ENCODE results near the gene CHERP. TPM values are rescaled to one million over a fixed set of nuclear protein-coding genes. Genes with fewer than 3 reads are reported as not detected.

Gene CHERP
- total and polyA plus RNA-seq, 2 of the 8 experiments (the other 6 are each of a cell fraction or from before 2014, with no cell fraction given): 13.9 to 73.7 TPM

DNA sequence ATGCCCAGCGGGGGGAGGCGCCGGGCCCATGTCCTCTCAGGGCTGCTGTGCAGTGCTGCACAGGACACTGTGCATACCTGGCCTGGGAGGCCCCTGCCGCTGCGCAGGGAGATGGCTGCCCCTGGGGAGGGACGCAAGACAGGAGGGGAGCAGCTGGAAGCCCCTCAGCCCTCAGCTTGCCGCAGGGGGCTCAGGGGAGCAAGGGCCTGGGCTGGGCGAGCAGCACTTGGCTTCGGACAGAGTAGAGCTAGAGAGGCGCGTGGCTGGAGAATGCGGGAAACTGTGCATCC, 10.9 kb downstream of the CHERP start:
- Histone ChIP-seq H3K4me3 (ENCODE audit: extremely low read depth in 1 of 4, insufficient read depth in 2 of 4, low read depth in 3 of 4, low read length in 4 of 4) (no peak overlapping the region), H3K79me1 (ENCODE audit: low read depth, low read length) (peaks cover 6% of the 10 kb centered on the region), H3K4me2 (ENCODE audit: insufficient read depth in 1 of 2, low read depth in 2 of 2, low read length in 2 of 2) (no peak overlapping the region), H4K5ac (ENCODE audit: insufficient read length, low read depth, low read length) (no peak overlapping the region), H3K14ac (ENCODE audit: insufficient read length) (no peak overlapping the region), H3K23me2 (ENCODE audit: low read depth, low read length) (no peaks in the 10 kb centered on the region), H3K4ac (replicated peaks; ENCODE audit: insufficient read length, low read depth, low read length) (no peak overlapping the region), H2AFZ (ENCODE audit: low read length) (no peak overlapping the region), H2BK5ac (ENCODE audit: low read depth, low read length) (no peak overlapping the region), H3K23ac (ENCODE audit: insufficient read length) (no peak overlapping the region), H3K36me3 (ENCODE audit: control insufficient read depth in 2 of 4, insufficient read depth in 4 of 4, low read length in 3 of 4) (peaks cover 45 to 83% (median 79%) of the 10 kb centered on the region in 4 experiments), H3K9me3 (ENCODE audit: insufficient read depth in 2 of 2, low read depth in 1 of 2, low read length in 1 of 2) (no peaks in the 10 kb centered on the region), H3K9ac (replicated peaks in 1 of 4; ENCODE audit: extremely low read depth in 1 of 4, low read depth in 3 of 4, low read length in 3 of 4) (no peak overlapping the region), H2BK20ac (ENCODE audit: low read length) (no peak overlapping the region), H2BK15ac (ENCODE audit: low read length) (no peak overlapping the region), H4K91ac (replicated peaks; ENCODE audit: insufficient read length, low read length) (no peak overlapping the region), H3K27ac (ENCODE audit: low read depth, low read length) (no peak overlapping the region), H2BK120ac (replicated peaks; ENCODE audit: low read depth, low read length) (no peak overlapping the region), H4K20me1 (replicated peaks in 1 of 2; ENCODE audit: control insufficient read depth in 1 of 2, insufficient read depth in 2 of 2, low read length in 2 of 2) (peaks cover 11 to 38% of the 10 kb centered on the region in 2 experiments), H2AK5ac (ENCODE audit: low read depth, low read length) (no peak overlapping the region), H3K4me1 (replicated peaks in 1 of 4; ENCODE audit: control insufficient read depth in 3 of 4, insufficient read depth in 4 of 4, low read length in 3 of 4) (no peaks in the 10 kb centered on the region), H2BK12ac (ENCODE audit: low read depth, low read length) (no peak overlapping the region), H3K56ac (replicated peaks; ENCODE audit: insufficient read length, low read depth, low read length) (no peak overlapping the region), H3K79me2 (ENCODE audit: control insufficient read depth in 1 of 2, insufficient read depth in 2 of 2, low read length in 2 of 2) (peaks cover 0 to 5% of the 10 kb centered on the region in 2 experiments; a peak in 1 of 4 replicates), H3K18ac (ENCODE audit: extremely low read depth, low read length) (no peak overlapping the region), H4K8ac (ENCODE audit: extremely low read depth, insufficient read depth, low read length) (peak overlapping the region; percentile 57), H3K27me3 (replicated peaks in 1 of 4; ENCODE audit: control insufficient read depth in 3 of 4, extremely low read depth in 1 of 4, insufficient read depth in 3 of 4, low read length in 3 of 4) (no peaks in the 10 kb centered on the region)
- ChIA-PET CTCF (ENCODE audit: partially characterized antibody) (interaction anchor here (2.0 kb wide), 1 partner anchor 16 kb away, joined by 5 read pairs; no protein-coding TSS in a partner anchor), POLR2A (ENCODE audit: partially characterized antibody) (interaction anchor here (1.1 to 6.2 kb wide), 2 partner anchors 13 kb away, joined by 3 to 34 read pairs; no protein-coding TSS in a partner anchor)
- DNase-seq (ENCODE audit: low read depth in 1 of 2, low spot score in 2 of 2) (no peak), FAIRE-seq (no peak)
- WGBS, 2 experiments (ENCODE audit: extremely low coverage in 1 of 2, insufficient coverage in 1 of 2, insufficient read length in 1 of 2, insufficient replicate concordance in 2 of 2, low coverage in 1 of 2, low lambda C conversion rate in 2 of 2, missing lambda C conversion rate in 1 of 2): 92% methylated on average over 12 of the region's 12 CpGs; no CpG with 5 or more reads in 1 of the 2 experiments
- TF ChIP-seq EP300 (IDR thresholded peaks at IDR 0.05; ENCODE audit: borderline replicate concordance in 1 of 2, low read depth in 2 of 2, low read length in 2 of 2) (no peak), SIX5 (IDR thresholded peaks at IDR 0.05; ENCODE audit: low read depth, low read length) (no peak), CHD1 (IDR thresholded peaks at IDR 0.05; ENCODE audit: low read depth, low read length) (no peak), SP2 (IDR thresholded peaks at IDR 0.05; ENCODE audit: low read length) (no peak), TAF1 (IDR thresholded peaks at IDR 0.05; ENCODE audit: low read depth, low read length) (no peak), ZNF274 (IDR thresholded peaks at IDR 0.05; ENCODE audit: borderline replicate concordance, extremely low read depth, low read length) (no peak), SP1 (IDR thresholded peaks at IDR 0.05; ENCODE audit: low read depth, low read length) (no peak), SIRT6 (IDR thresholded peaks at IDR 0.05; ENCODE audit: low read length) (no peak), GABPA (IDR thresholded peaks at IDR 0.05; ENCODE audit: borderline replicate concordance, insufficient read depth, low read length) (no peak), CREB1 (IDR thresholded peaks at IDR 0.05) (no peak), EZH2 (IDR thresholded peaks at IDR 0.05; ENCODE audit: low read depth, low read length, severe bottlenecking) (no peak), KDM4A (IDR thresholded peaks at IDR 0.05; ENCODE audit: low read depth, low read length, severe bottlenecking) (no peak), POU5F1 (IDR thresholded peaks at IDR 0.05; ENCODE audit: low read depth, low read length) (no peak), HDAC6 (IDR thresholded peaks at IDR 0.05; ENCODE audit: low read depth, low read length) (no peak), RAD21 (IDR thresholded peaks at IDR 0.05 in 1 of 2, conservative IDR thresholded peaks at IDR 0.05 in 1 of 2; ENCODE audit: low read depth in 2 of 2, low read length in 2 of 2) (no peak)

Measured in H1 (cell line).